Loucy (cell line): Measurements from ENCODE around the gene ANAPC10.
A peak's percentile ranks its signal among the peaks of the same experiment; 100 is the strongest.
"Not testable (repeated sequence)": the region's sequence is repeated elsewhere in the genome, so short reads cannot be mapped to it uniquely, and the experiment has no call there.

Experiments
- H2AFZ ChIP-seq: fragments of 200-600 bp; sonication (generic); 2 replicates; pipeline ENCODE4 v1.6.0; 2016; ENCODE audit warnings: antibody characterized with exemption, mild to moderate bottlenecking, low read length, moderate library complexity
- H3F3A ChIP-seq: fragments of 200-600 bp; 2 replicates; pipeline ENCODE4 v1.6.0; 2016; ENCODE audit warnings: antibody characterized with exemption, low read depth, mild to moderate bottlenecking
- H3K27me3 ChIP-seq: fragments of 200-600 bp; sonication (generic); 2 replicates; pipeline ENCODE4 v1.6.1; 2014; ENCODE audit warnings: low read length, mild to moderate bottlenecking; ENCODE audit not compliant: insufficient read depth, poor library complexity, severe bottlenecking
- H3K36me3 ChIP-seq: fragments of 200-600 bp; sonication (generic); 2 replicates; pipeline ENCODE4 v1.6.1; 2016; ENCODE audit warnings: low read length; ENCODE audit not compliant: insufficient read depth
- H3K4me1 ChIP-seq: fragments of 200-600 bp; sonication (generic); 2 replicates; pipeline ENCODE4 v1.5.1; 2014; ENCODE audit warnings: low read length, mild to moderate bottlenecking; ENCODE audit not compliant: insufficient read depth, poor library complexity, severe bottlenecking
- H3K4me2 ChIP-seq: fragments of 200-600 bp; sonication (generic); 2 replicates; pipeline ENCODE4 v1.6.0; 2014; ENCODE audit warnings: antibody characterized with exemption, low read length, low read depth, mild to moderate bottlenecking; ENCODE audit not compliant: poor library complexity, severe bottlenecking
- H3K4me3 ChIP-seq: fragments of 200-600 bp; sonication (generic); 2 replicates; pipeline ENCODE4 v1.5.1; 2014; ENCODE audit warnings: low read length, mild to moderate bottlenecking, mixed read lengths; ENCODE audit not compliant: poor library complexity, severe bottlenecking
- H3K79me2 ChIP-seq: fragments of 200-600 bp; sonication (generic); 2 replicates; pipeline ENCODE4 v1.6.1; 2014; ENCODE audit warnings: low read length; ENCODE audit not compliant: insufficient read depth
- H3K9ac ChIP-seq: fragments of 200-600 bp; sonication (generic); 2 replicates; pipeline ENCODE4 v1.6.0; 2014; ENCODE audit warnings: mild to moderate bottlenecking, low read depth, low read length, moderate library complexity; ENCODE audit not compliant: poor library complexity, severe bottlenecking
- H3K9me2 ChIP-seq: fragments of 200-600 bp; sonication (generic); replicated peaks from 2 replicates; pipeline ENCODE4 v1.6.1; 2016; ENCODE audit warnings: low read depth, low read length, mixed read lengths
- H3K9me3 ChIP-seq: fragments of 200-600 bp; sonication (generic); 2 replicates; pipeline ENCODE4 v1.6.1; 2014; ENCODE audit warnings: mild to moderate bottlenecking, antibody characterized with exemption, low read length, low read depth; ENCODE audit not compliant: insufficient read depth
- H4K20me1 ChIP-seq: fragments of 200-600 bp; sonication (generic); 2 replicates; pipeline ENCODE4 v1.6.0; 2014; ENCODE audit warnings: antibody characterized with exemption, low read length, mild to moderate bottlenecking; ENCODE audit not compliant: insufficient read depth, poor library complexity, severe bottlenecking
- EZH2phosphoT487 ChIP-seq: fragments of 200-600 bp; IDR thresholded peaks from 2 replicates; pipeline ENCODE4 v1.6.1; 2018; ENCODE audit warnings: antibody characterized with exemption, mild to moderate bottlenecking, moderate library complexity, borderline replicate concordance
- TF ChIP-seq, protein P1 (sequence below): fragments of 200-600 bp; sonication (generic); conservative IDR thresholded peaks from 2 replicates; pipeline ENCODE4 v1.5.1; 2014; ENCODE audit warnings: mild to moderate bottlenecking, antibody characterized with exemption, low read length

The ANAPC10 gene

DNA sequence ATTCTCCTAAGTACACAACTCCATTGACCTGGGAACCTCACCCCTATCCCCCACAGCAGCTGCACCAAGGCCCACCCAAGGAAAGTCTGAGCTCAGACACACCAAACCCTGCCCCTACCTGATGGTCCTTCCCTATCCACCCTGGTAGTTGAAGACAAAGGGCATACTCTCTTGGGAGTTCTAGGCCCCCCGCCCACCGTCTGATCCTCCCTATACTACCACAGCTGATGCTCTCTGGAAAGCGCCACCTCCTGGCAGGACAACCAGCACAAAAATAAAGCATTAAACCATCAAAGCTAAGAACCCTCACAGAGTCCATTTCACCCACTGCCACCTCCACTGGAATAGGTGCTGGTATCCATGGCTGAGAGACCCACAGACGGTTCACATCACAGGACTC is 83.6 kb downstream of the ANAPC10 start:
- Histone ChIP-seq H3K4me1 (peaks cover 13% of the 10 kb centered on the region), H3K27me3 (no peaks in the 10 kb centered on the region), H2AFZ (no peak overlapping the region), H3K4me2 (no peak overlapping the region), H3K4me3 (no peak overlapping the region), H3K9ac (no peak overlapping the region), H3K9me2 (no peaks in the 10 kb centered on the region), H3F3A (no peaks in the 10 kb centered on the region), H3K79me2 (peaks cover 11% of the 10 kb centered on the region), H3K36me3 (peaks cover 4% of the 10 kb centered on the region; the same call in 1 of the 2 replicates), H3K9me3 (peaks cover 15% of the 10 kb centered on the region; the same call in 1 of the 2 replicates), H4K20me1 (no peaks in the 10 kb centered on the region)
- TF ChIP-seq EZH2phosphoT487 = no peak
- TF ChIP-seq, protein P1, sequence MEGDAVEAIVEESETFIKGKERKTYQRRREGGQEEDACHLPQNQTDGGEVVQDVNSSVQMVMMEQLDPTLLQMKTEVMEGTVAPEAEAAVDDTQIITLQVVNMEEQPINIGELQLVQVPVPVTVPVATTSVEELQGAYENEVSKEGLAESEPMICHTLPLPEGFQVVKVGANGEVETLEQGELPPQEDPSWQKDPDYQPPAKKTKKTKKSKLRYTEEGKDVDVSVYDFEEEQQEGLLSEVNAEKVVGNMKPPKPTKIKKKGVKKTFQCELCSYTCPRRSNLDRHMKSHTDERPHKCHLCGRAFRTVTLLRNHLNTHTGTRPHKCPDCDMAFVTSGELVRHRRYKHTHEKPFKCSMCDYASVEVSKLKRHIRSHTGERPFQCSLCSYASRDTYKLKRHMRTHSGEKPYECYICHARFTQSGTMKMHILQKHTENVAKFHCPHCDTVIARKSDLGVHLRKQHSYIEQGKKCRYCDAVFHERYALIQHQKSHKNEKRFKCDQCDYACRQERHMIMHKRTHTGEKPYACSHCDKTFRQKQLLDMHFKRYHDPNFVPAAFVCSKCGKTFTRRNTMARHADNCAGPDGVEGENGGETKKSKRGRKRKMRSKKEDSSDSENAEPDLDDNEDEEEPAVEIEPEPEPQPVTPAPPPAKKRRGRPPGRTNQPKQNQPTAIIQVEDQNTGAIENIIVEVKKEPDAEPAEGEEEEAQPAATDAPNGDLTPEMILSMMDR = peak; percentile 19; the same call in 1 of the 2 replicates

DNA sequence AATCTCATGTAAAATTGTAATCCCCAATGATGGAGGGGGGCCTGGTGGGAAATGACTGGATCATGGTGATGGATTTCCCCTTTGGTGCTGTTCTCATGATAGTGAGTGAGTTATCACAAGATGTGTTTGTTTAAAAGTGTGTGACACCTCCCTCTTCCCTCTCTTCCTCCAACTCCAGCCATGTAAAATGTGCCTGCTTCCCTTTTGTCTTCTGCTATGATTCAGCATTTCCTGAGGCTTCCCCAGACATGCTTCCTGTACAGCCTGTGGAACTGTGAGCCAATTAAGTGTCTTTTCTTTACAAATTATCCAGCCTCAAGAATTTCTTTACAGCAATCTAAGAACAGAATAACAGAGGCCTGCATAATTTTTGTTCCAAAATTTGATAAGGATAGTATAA is 85.2 kb downstream of the ANAPC10 start:
- TF ChIP-seq, protein P1 = no peak
- TF ChIP-seq EZH2phosphoT487 = no peak
- H3K27me3 ChIP-seq = no peaks in the 10 kb centered on the region
- peaks cover 4% of the 10 kb centered on the region; the same call in 1 of the 2 replicates for H3K79me2 ChIP-seq
- H3K36me3 ChIP-seq = peaks cover 4% of the 10 kb centered on the region; the same call in 1 of the 2 replicates
- no peak overlapping the region for H3K9ac ChIP-seq
- no peaks in the 10 kb centered on the region for H4K20me1 ChIP-seq
- peaks cover 15% of the 10 kb centered on the region; the same call in 1 of the 2 replicates for H3K9me3 ChIP-seq
- H2AFZ ChIP-seq = no peak overlapping the region
- H3K4me2 ChIP-seq = no peak overlapping the region
- H3K4me3 ChIP-seq = no peak overlapping the region
- no peaks in the 10 kb centered on the region for H3F3A ChIP-seq
- no peaks in the 10 kb centered on the region for H3K9me2 ChIP-seq
- peaks cover 8% of the 10 kb centered on the region for H3K4me1 ChIP-seq

GRCh38 chr4:145011636-145012035 is 86.4 kb downstream of the ANAPC10 start:
- H3K4me3 ChIP-seq = no peak overlapping the region
- no peaks in the 10 kb centered on the region for H4K20me1 ChIP-seq
- H3K9me3 ChIP-seq = peaks cover 15% of the 10 kb centered on the region; the same call in 1 of the 2 replicates
- no peaks in the 10 kb centered on the region for H3F3A ChIP-seq
- H3K36me3 ChIP-seq = peaks cover 4% of the 10 kb centered on the region; the same call in 1 of the 2 replicates
- H3K4me2 ChIP-seq = no peak overlapping the region
- H3K4me1 ChIP-seq = peaks cover 8% of the 10 kb centered on the region
- no peak for TF ChIP-seq EZH2phosphoT487
- no peak overlapping the region for H2AFZ ChIP-seq
- no peak overlapping the region for H3K9ac ChIP-seq
- no peaks in the 10 kb centered on the region for H3K9me2 ChIP-seq
- H3K79me2 ChIP-seq = peaks cover 4% of the 10 kb centered on the region; the same call in 1 of the 2 replicates
- no peaks in the 10 kb centered on the region for H3K27me3 ChIP-seq

DNA sequence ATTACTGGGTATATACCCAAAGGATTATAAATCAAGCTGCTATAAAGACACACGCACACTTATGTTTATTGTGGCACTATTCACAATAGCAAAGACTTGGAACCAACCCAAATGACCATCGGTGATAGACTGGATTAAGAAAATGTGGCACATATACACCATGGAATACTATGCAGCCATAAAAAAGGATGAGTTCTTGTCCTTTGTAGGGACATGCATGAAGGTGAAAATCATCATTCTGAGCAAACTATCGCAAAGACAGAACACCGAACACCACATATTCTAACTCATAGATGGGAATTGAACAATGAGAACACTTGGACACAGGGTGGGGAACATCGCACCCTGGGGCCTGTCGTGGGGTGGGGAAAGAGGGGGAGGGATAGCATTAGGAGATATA is 87.7 kb downstream of the ANAPC10 start:
- not testable (repeated sequence) for H3K27me3 ChIP-seq, H2AFZ ChIP-seq, H3K9me2 ChIP-seq, H3K79me2 ChIP-seq, H3K9ac ChIP-seq, H3K4me3 ChIP-seq, H3F3A ChIP-seq, H4K20me1 ChIP-seq, H3K36me3 ChIP-seq, H3K4me1 ChIP-seq, H3K4me2 ChIP-seq
- H3K9me3 ChIP-seq = peaks cover 11% of the 10 kb centered on the region; the same call in 1 of the 2 replicates
